ENCODE data around the gene KIAA1755.

DNA sequence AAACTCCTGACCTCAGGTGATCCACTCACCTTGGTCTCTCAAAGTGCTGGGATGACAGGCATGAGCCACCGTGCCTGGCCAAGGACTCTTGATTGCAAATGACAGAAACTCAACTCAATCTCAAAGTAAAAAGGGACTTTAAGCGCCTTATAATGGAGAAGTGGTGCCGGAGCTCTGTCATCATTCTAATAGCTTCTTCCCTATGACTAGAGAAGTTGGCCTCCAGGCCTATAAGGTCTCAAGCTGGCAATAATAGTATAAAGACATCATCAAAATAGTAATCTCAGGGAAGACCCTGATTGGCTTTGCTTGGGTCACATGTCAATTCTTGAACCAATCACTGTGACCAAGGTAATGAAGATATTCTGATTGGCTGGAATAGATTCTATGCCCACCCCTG lies 8.5 kb upstream of the KIAA1755 start:
- TF ChIP-seq CTCF (conservative IDR thresholded peaks at IDR 0.05) = no peak
- TF ChIP-seq EZH2 (IDR thresholded peaks at IDR 0.05; ENCODE audit: low read depth) = no peak

Data from PC-9 (cell line).